Thyroid gland (tissue), 4 donors: ENCODE results near the gene IFNGR1. TPM values are rescaled to one million over a fixed set of nuclear protein-coding genes. Genes with fewer than 3 reads are reported as not detected.
A peak's percentile ranks its signal among the peaks of the same experiment; 100 is the strongest.

Source experiments
- DNase-seq, 2 donors: peaks; one replicate each; pipeline ENCODE4 v3.0.0-alpha.2; 2019
- H3K27ac ChIP-seq, 3 donors: fragments of 200-600 bp; sonication (generic); 1 replicate in 2 of 3; 2 replicates in 1 of 3; pipeline ENCODE4 v1.5.1; 2016 to 2019; ENCODE audit warnings: mild to moderate bottlenecking in 1 of 3, moderate library complexity in 1 of 3
- H3K27me3 ChIP-seq: fragments of 200-600 bp; sonication (generic); one replicate; pipeline ENCODE4 v1.5.1; 2019
- H3K36me3 ChIP-seq, 2 donors: fragments of 200-600 bp; sonication (generic); one replicate each; pipeline ENCODE4 v1.5.1; 2016 to 2019
- H3K4me1 ChIP-seq, 2 donors: fragments of 200-600 bp; sonication (generic); one replicate each; pipeline ENCODE4 v1.5.1; 2017 to 2019
- H3K4me3 ChIP-seq, 3 donors: fragments of 200-600 bp; sonication (generic); replicated peaks in 1 of 3; 1 replicate in 2 of 3; 2 replicates in 1 of 3; pipeline ENCODE4 v1.5.1; 2016; ENCODE audit warnings: mild to moderate bottlenecking in 1 of 3
- H3K9me3 ChIP-seq: fragments of 200-600 bp; sonication (generic); one replicate; pipeline ENCODE4 v1.5.1; 2017
- CTCF ChIP-seq, 6 experiments: fragments of 200-600 bp in 3 of 6; fragments of 450-650 bp in 3 of 6; sonication (generic) in 3 of 6; IDR thresholded peaks; one replicate each; pipeline ENCODE4 v1.5.1; 2016 to 2019; ENCODE audit warnings: antibody characterized with exemption in 6 of 6, mild to moderate bottlenecking in 2 of 6, inconsistent platforms in 1 of 6, moderate library complexity in 1 of 6
- POLR2A ChIP-seq, 2 donors: fragments of 450-650 bp; IDR thresholded peaks; one replicate each; pipeline ENCODE4 v1.6.1; 2017; ENCODE audit warnings: antibody characterized with exemption in 2 of 2, mild to moderate bottlenecking in 2 of 2, moderate library complexity in 1 of 2
- WGBS, 2 donors: methylation state at CpG; one replicate each; pipeline ENCODE4 v1.1.5; 2017; 5-methylcytosine and 5-hydroxymethylcytosine counted together
- intact Hi-C: fragments of 100-400 bp; cut with DNase I; formaldehyde crosslinking; loops from one replicate; pipeline ENCODE4 v1.15.1; 2023
- total RNA-seq, 4 donors: library from RNA; depleted of rRNA; stranded (reverse); fragments of >200 nt; gene quantifications; one replicate each; pipeline ENCODE4 v1.2.3, GENCODE V29; 2016

The IFNGR1 gene
- total RNA-seq, 4 donors from 2014 or later, result 73.9 to 138 (median 113) TPM

DNA sequence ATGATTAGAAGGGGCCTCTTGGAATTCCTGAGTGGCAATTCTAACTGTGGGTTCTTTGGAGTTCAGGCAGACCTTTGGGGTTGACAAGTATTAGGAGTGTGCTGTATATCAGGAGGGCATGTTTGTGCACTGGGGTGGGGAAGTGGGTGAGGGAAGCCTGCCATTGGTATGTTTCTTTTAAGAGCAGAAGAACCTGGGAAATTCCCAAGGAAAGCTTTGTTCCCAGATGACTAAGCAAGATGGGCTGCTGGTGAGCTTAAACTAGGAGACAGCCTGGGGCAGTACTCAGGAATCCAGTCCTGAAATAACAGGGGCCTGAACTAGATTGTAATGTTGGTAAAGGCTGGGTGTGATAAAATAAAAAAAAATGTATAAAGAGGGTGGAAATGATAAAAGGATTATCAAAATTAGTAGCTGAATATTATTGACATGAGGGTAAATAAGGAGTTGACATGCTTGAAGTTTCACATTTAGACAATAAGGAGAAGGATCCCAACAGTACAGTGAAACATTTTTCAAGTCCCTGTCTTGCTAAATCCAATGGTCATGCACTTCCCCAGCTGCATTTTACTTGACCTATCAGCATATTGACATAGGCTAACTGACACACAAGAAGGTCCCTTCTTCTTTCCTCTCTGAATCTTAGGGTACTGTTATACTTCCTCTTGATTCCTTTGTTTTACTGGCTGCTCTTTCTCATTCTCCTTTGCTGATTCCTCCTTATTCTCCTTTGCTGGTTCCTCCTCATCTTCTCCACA is 18.4 kb upstream of the IFNGR1 start:
- intact Hi-C loops, result no loop called here
- Histone ChIP-seq H3K4me1 (peaks cover 12 to 15% of the 10 kb centered on the region in 2 donors), H3K27me3 (no peaks in the 10 kb centered on the region), H3K36me3 (no peaks in the 10 kb centered on the region), H3K9me3 (no peaks in the 10 kb centered on the region), H3K27ac (peak overlapping the region; percentile 19 to 60 (median 24)), H3K4me3 (no peak overlapping the region)
- peak; percentile 21 to 33 for DNase-seq
- TF ChIP-seq POLR2A (IDR thresholded peaks at IDR 0.05) (no peak), CTCF (IDR thresholded peaks at IDR 0.05) (no peak)

DNA sequence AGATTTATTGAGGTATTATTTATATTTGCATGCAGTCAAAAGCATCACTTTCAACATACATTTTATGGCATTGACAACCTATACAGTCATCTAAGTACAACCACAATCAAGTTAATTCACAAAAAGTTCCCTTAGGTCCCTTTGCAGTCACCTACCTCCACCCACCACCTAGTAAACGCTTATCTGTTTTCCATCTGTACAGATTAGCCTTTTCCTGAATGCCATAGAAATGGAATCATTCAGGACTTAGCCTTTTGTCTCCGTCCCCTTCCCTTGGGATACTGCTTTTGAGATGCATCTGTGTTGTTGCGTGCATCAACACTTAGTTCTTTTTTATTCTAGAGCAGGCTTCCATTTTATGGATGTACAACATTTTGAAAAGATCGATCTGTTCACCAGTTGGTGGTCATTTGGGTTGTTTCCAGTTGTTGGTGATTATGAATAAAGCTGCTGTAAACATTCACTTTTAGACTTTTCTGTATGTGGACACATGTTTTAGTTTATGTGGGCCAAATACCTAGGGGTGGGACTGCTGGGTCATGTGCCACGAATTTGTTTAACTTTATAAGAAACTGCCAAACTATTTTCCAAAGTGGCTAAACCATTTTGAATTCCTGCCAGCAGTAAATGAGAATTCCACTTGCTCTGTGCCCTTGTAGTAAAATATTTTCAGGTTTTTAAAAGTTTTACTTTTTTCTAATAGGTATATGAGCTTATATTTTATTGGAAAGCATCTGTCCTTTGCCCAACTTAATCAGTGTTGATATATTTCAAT is 17.6 kb upstream of the IFNGR1 start:
- intact Hi-C loops, result no loop called here
- DNase-seq, result no peak
- H3K27me3 ChIP-seq, result no peaks in the 10 kb centered on the region
- peaks cover 12 to 15% of the 10 kb centered on the region in 2 donors for H3K4me1 ChIP-seq
- TF ChIP-seq POLR2A (IDR thresholded peaks at IDR 0.05) (no peak), CTCF (IDR thresholded peaks at IDR 0.05) (no peak)
- H3K27ac ChIP-seq, result peak overlapping the region in 2 of 3 donors; percentile 19 to 60
- no peak overlapping the region for H3K4me3 ChIP-seq
- 74 to 76% methylated on average over 5 of the region's 5 CpGs for WGBS, 2 donors
- no peaks in the 10 kb centered on the region for H3K9me3 ChIP-seq
- H3K36me3 ChIP-seq, result no peaks in the 10 kb centered on the region

DNA sequence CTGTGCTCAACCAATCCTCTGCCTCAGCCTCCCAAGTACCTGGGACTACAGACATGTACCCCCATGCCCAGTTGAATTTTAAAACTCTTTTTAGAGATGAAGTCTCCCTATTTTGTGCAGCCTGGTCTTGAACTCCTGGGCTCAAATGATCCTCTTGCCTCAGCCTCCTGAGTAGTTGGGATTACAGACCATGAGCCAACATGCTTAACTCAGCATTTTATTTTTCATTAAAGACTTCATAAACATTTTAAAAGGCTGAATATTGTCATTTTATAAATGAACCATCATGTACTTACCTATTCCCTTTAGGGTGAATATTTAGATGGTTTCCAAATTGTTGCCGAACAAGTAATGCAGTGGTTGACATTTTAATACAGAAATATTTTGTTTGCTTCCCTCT is 16.5 kb upstream of the IFNGR1 start:
- intact Hi-C loops, result no loop called here
- H3K27me3 ChIP-seq, result no peaks in the 10 kb centered on the region
- H3K9me3 ChIP-seq, result no peaks in the 10 kb centered on the region
- WGBS, 2 donors, result 96 to 100% methylated on average over 1 of the region's 1 CpG
- DNase-seq, result no peak
- no peaks in the 10 kb centered on the region for H3K36me3 ChIP-seq
- H3K4me1 ChIP-seq, result peaks cover 12 to 15% of the 10 kb centered on the region in 2 donors
- TF ChIP-seq POLR2A (IDR thresholded peaks at IDR 0.05) (no peak), CTCF (IDR thresholded peaks at IDR 0.05) (no peak)
- H3K4me3 ChIP-seq, result no peak overlapping the region
- no peak overlapping the region for H3K27ac ChIP-seq

DNA sequence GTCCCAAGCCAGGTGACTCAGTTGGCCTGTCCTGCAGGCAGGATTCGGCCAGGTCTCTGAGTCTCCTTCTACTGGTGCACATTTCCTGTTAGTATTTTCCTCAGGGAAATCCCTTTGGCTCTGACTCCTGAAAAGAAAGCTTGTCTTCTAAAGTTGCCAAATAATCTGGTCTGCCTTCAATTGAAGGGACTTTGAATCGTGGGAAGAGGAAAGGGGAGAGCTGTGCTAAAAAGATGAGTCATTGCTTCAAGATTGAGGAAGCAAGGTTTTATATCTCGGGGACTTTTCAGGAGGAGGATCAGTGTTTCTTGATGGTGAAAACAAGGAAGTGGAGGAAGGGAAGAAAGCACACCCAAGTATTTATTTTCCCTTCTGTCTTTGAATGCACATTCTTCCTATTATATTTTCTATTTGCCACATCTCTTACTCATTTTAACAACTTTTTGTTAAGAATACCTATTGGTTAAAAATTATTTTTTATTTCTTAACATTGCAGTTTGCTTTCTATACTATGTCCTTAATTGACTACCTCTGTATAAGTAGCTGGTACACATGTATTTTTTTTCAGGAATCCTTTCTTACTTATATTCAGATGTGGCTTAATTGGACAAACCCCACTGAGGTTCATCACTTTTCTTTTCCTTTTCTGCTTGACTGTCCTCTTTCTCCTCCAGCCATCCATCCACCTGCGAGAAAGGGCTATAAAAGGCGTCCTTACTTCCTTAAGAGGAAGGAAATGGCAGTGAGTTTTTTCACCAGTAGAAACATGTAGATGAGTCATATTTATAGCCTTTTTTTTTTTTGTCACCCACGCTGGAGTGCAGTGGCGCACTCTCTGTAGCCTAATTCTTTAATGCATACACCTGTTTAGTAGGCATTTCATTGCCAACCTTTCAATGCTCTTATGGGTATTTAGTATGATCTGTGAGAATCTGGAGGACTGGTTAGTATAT is 15.0 kb upstream of the IFNGR1 start:
- H3K36me3 ChIP-seq, result no peaks in the 10 kb centered on the region
- peak overlapping the region in 2 of 3 donors; percentile 39 to 67 for H3K27ac ChIP-seq
- DNase-seq, result peak in 1 of 2 donors; percentile 13
- H3K4me1 ChIP-seq, result peaks cover 12 to 15% of the 10 kb centered on the region in 2 donors
- no peaks in the 10 kb centered on the region for H3K27me3 ChIP-seq
- intact Hi-C loops, result no loop called here
- H3K9me3 ChIP-seq, result no peaks in the 10 kb centered on the region
- H3K4me3 ChIP-seq, result no peak overlapping the region
- 55 to 69% methylated on average over 7 of the region's 7 CpGs for WGBS, 2 donors
- TF ChIP-seq CTCF (IDR thresholded peaks at IDR 0.05), result no peak
- TF ChIP-seq POLR2A (IDR thresholded peaks at IDR 0.05), result no peak
